Right ventricle myocardium inferior (tissue), 1 donor: ENCODE measurements around the gene ITGB4. TPM values are rescaled to one million over a fixed set of nuclear protein-coding genes. Genes with fewer than 3 reads are reported as not detected.

Experiments used
- ATAC-seq: fragments of 200-7000 bp; cut with Tn5 transposase; one replicate; pipeline ENCODE4 v1.9.1; 2020; ENCODE audit warnings: mild to moderate bottlenecking, moderate library complexity
- DNase-seq: peaks from one replicate; pipeline ENCODE4 v3.0.0; 2021; ENCODE audit errors: missing footprints
- intact Hi-C: fragments of 100-400 bp; cut with DNase I; formaldehyde crosslinking; loops from one replicate; pipeline ENCODE4 v1.11.0; 2022
- total RNA-seq: library from RNA; stranded (reverse); fragmentation: NEBNext Ultra II Directional; extraction: Animal tissue kit (Norgen Biotek cat#: 25700); gene quantifications from one replicate; pipeline ENCODE4 v1.2.1, GENCODE V29; 2021
- donor health status: DM: no; HTN: yes; CAD: no; lungs with severe emphysema.

Gene ITGB4
- total RNA-seq, 1 donor from 2014 or later: 7.5 TPM

DNA sequence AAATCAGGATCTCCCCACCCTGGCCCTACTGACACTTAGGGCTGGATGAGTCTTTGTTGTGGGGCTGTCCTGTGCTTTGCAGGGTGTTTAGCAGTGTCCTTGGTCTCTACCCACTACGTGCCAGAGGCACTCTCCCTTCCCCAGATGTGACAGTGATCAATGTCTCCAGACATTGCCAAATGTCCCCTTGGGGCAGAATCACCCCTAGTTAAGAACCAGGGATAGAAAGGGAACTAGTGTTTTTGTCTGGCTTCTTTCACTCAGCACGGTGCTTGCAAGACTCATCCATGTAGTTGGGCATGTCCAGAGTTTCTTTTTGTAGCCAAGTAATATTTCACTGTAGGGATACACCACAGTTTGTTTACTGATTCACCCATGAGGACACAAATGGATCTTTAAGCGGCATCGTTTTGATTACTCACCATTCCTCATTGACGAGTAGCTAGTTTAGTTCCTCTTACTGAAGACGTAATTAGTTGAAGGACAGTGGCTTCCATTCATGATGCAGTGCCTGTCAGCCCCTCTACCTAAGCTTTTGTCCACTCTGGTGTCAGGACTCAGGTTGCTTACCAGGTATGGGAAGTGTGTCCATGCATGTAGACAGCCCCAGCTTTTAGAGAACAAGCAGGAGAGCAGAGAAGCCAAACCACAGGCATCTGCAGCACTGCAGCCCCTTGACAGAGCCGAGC lies 26.0 kb upstream of the ITGB4 start:
- DNase-seq (no peak), ATAC-seq (no peak)
- intact Hi-C loops: loop anchor here (2.0 kb wide), 1 partner anchor 60 kb away; no protein-coding TSS in a partner anchor

DNA sequence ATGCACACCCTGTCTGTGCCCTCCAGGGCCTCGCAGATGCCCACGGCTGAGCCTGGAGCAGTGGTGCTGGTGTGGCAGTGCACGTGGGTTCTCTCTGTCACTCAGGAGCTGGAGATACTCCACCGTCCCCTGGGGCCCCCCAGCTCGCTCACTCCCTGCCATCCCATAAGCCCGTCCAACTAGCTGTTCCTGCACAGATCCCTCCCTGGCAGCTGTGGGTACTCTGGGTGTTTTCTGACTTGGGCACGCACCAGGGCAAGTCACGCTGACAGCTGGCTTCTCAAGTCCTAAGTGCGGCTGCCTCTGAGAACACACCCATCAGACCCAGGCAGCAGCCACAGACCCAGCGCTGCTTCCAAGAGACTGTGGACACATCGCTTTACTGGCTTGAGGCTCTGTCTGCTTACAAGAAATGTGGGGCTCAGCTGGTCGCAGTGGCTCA lies 25.4 kb upstream of the ITGB4 start:
- intact Hi-C loops: loop anchor here (2.0 kb wide), 1 partner anchor 61 kb away; no protein-coding TSS in a partner anchor
- DNase-seq (no peak), ATAC-seq (peak; percentile 72)

DNA sequence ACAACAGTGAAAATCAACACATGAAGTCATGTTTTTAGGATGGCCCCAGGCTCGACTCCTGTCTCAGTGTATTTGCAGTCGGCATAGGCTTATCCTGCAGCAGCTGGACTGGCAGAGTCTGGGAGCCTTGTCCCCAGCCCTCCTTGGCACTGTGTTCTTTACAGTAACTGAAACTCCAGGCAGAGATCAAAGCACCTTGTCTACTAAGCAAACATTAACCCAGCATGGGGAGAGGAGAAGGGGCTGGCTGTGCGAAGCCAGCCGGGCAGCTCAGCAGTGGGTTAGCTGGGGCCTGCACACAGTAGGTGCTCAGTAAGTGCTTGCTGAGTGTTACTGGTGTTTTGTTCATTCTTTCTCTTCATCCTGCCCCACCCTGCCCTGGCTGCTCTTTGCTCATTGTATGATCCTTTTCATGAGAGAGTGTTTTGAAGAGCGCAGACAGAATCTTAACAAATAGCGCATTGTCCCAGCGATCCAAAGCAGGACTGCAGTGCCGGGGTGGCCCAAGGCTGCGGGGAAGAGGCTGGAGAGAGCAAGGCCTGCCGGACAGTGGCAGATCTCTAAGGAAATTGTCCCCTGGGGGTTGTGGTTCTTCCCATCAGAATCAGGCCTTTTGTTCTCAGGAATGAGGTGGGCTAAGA lies 23.5 kb upstream of the ITGB4 start:
- peak; percentile 54 for DNase-seq
- peak; percentile 18 for ATAC-seq
- intact Hi-C loops: no loop called here

DNA sequence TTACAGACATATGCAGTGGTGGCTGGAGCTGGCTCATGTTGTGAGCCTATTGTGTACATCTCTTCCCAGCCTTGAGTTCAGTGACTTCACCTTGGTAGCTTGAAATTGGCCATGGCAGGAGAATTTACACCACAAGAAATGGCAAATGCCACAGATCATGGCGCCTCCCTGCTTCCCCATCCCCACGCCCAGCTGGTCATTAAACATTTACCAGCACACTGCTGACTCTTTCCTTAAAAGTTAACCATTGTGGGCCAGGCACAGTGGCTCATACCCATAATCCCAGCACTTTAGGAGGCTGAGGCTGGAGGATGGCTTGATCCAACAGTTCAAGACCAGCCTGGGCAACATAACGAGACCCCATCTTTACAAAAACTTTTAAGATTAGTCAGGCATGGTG lies 22.6 kb upstream of the ITGB4 start:
- intact Hi-C loops: no loop called here
- ATAC-seq (no peak), DNase-seq (no peak)

DNA sequence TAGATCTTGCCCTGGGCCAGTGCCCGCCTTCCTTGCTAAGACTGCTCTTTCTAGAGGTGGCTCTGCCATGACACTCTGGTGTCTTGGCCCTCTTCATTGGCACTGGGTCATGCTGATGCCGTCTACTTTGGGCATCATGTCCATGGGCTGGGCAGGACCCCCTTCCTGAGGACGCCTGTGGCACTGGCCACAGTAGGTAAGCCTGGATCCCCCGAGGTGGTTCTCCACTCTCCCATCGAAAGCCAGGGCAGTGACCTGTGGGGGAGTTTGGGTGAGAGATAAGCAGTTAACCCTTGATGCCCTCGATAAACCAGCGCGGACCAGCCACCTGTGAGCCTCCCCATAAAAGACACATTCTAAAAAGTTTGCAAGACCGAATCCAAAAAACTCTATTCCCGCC lies 20.0 kb upstream of the ITGB4 start:
- no peak for ATAC-seq

DNA sequence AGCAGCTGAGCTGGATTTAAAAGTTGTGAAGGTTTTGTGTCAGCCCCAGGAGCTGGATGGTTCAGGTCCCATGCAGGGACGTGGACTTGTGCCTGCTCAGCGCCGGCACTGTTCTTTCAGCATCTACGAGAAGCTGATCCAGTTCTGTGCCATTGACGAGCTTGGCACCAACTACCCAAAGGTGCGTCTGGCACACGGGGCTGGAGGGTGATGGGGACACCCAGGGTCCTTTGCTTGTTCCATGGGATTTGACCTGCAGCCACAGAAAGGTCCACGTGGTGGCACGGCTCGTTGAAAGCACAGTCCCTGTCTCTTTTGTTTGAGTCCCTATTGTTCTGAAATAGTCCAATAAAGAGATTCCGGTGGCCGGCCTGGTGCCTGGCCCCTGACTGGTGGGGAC lies 18.1 kb upstream of the ITGB4 start:
- intact Hi-C loops: no loop called here
- DNase-seq: no peak
- no peak for ATAC-seq

More for the DNA sequence above, 20.0 kb upstream of the ITGB4 start:
- intact Hi-C loops: no loop called here
- DNase-seq: peak; percentile 16

DNA sequence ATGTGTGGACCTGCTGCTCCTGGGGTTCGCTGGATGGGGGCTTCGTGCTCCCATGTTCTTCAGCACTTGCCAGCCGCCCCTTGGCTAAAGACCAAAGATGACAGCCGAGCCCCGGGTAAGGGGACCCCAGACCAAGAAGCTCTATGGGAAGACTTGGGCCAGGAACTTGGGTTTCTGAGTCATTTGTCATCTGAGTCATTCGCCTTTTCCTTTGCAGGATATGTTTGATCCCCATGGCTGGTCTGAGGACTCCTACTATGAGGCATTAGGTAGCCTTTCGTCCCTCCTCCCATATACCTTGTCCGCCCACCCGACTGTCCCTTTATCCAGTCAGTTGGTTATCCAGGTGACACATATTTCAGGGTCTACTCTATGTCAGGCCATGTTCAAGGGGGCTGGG lies 17.7 kb upstream of the ITGB4 start:
- ATAC-seq (no peak), DNase-seq (peak; percentile 4)
- intact Hi-C loops: no loop called here

DNA sequence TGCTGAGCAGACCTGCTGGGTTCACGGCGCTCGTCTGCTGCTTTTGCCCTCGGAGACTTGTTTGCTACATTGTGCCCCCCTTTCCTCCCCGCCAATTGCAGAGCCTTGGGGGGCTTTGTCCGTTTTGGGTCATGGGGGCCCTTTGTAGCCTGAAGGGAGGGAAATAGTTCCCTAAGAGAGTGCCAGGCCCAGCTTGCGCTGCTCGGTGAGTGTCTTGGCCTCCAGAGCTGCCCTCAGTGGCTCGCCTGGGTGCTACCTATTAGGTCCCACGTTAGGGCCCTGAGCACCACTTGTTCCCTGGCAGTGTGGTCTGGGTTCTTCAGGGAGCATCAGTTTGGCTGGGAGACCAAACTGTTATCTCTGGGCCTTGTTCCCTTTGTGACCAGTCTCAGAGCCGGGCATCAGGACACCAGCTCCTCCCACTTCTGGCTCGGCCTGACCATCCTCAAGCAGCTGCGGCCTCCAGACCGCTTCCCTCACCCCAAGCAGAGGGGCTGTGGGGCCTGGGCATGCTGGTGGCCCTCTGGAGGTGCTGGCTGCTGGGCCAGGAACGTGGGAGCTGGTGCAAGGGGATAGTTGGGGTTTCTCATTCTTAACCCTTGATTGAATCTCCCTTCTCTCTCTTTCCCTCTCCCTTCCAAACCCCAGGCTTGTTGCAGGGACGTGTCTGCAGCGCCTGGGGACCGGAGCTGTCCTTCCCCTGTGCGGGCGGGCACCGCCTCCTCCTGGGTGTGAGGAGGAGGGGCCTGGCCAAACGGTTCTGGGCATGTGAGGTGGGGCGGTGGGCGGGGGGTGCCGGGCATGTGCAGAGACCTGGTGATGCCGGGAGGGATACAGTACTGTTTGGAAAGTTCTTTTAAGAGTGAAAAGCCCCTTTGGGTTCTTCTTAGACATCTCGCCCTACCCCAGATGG lies 16.0 kb upstream of the ITGB4 start:
- ATAC-seq (peak; percentile 66), DNase-seq (peak; percentile 63)
- intact Hi-C loops: no loop called here

DNA sequence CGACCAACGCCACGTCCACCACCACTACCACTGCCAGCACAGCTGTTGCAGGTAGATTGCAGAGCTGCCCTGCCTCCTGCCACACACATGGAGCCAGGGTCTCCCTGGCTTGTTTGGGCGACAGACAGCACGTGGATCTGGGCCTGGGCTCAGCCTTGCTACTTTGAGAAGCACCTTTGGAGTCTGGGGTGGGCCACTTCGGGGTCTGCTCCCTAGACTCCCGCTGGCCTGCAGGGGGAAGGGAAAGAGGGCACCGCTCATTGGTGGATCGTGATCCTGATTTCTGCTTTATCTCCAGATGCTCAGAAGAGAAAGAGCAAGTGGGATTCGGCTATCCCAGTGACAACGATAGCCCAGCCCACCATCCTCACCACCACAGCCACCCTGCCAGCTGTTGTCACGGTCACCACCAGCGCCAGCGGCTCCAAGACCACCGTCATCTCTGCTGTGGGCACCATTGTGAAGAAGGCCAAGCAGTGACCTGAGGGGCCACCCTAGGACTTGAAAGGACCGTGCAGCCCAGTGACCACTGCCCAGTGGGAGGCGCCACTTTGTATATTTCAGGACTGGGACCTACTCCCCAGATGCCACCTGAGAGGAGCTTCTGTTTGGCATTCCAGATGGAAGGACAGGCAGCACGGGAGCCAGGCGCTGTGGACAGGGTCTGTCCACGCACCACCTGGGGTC lies 15.1 kb upstream of the ITGB4 start:
- DNase-seq: peak; percentile 49
- intact Hi-C loops: no loop called here

DNA sequence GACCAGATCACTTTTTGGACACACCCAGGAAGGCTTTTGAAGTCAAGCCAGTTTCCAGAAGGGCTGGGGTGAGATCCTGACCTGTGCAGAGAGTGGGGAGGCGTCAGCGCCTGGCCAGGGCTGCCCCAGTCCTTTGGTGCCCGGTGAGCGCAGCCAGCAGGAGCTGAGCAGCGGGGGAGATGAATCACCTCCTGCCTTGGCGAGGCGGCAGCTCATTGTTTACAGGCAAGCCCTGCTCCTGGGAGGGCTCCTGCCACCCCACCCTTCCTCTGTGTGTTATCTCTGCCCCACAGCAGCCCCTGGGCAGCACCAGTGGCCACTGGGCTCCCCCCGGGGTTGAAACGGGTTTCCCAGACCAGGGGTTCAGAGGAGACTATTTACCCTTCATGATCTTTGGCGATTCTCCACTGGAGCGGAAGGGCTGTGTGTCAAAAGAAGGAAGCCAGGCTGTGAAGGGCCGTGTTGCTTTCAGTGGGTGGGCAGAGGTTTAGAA lies 14.1 kb upstream of the ITGB4 start:
- DNase-seq: peak; percentile 76
- intact Hi-C loops: no loop called here
- peak; percentile 38 for ATAC-seq

More for the DNA sequence above, 15.1 kb upstream of the ITGB4 start:
- no peak for ATAC-seq

DNA sequence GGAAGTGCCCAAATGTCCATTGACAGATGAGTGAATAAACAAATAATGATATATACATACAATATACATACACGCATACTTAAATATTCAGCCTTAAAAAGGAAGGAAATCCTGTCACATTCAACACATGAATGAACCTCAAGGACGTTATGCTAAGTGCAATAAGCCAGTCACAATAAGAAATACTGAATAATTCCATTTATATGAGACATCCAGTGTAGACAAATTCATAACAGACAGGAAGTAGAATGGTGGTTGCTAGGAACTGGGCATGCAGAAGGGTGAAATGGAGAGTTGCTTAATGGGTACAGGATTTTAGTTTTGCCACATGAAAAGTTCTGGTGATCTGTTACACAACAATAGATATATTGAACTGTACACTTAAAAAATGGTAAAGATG lies 8.8 kb upstream of the ITGB4 start:
- ATAC-seq (no peak), DNase-seq (no peak)
- intact Hi-C loops: no loop called here

DNA sequence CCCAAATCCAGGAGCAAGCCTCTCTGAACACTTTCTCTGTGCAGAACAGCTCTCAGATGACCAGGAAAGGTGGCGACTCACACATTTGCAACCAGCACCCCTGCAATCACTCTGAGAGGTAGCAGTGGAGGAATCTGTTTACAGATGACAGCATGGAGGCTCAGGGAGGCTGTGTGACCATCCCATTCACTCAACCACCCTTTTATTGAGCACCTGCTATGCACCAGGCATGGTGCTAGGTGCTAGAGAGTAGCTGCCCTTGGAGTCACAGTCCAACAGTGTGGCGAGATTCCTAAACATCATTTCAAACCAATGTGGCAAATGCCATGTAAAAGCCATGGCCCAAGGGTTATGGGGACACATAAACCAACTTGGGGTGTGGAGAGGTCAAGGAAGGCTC lies 1.5 kb upstream of the ITGB4 start:
- DNase-seq (peak; percentile 1), ATAC-seq (no peak)
- intact Hi-C loops: no loop called here

DNA sequence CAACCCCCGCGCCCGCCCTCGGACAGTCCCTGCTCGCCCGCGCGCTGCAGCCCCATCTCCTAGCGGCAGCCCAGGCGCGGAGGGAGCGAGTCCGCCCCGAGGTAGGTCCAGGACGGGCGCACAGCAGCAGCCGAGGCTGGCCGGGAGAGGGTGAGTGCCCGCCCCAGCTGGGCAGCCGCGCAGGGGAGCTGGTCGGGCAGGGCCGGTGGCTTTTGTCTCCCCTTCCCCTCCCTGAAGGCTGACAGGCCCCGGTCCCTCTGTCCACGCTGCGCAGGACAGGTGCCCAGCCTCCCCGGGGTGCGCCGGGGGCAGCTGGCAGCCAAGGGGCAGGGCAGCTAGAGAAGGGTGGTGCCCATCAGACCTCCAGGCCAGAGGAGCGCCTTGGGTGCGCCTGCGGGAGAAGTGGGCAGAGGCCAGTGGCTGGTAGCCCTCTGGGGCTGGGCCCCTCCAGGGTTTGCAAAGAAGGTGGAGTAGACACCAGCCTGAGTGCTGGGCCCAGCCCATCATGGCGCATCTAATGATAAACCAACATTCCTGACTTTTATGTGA lies 278 bp downstream of the ITGB4 start:
- intact Hi-C loops: no loop called here
- ATAC-seq: peak; percentile 14

DNA sequence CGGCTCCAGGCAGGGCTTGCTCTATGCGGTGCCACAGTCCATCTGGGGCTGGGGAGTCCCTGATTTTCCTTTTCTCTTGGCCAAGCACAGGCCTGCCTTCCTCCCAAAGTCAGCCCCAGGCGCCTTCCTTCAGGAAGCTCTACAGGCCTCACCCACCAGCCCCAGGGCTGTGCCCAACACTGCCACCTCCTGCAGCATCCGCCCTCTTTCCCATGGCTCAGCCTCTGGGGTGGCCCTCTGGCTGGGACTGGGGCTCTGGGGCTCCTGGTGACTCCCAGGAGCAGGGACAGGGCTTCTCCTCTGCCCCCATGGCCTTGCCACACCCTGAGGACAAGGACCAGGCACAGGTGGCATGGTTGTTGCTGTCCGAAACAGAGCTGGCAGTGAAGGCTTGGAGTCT lies 817 bp downstream of the ITGB4 start:
- DNase-seq: peak; percentile 34
- intact Hi-C loops: no loop called here
- ATAC-seq: no peak

More for the DNA sequence above, 278 bp downstream of the ITGB4 start:
- DNase-seq: peak; percentile 65

DNA sequence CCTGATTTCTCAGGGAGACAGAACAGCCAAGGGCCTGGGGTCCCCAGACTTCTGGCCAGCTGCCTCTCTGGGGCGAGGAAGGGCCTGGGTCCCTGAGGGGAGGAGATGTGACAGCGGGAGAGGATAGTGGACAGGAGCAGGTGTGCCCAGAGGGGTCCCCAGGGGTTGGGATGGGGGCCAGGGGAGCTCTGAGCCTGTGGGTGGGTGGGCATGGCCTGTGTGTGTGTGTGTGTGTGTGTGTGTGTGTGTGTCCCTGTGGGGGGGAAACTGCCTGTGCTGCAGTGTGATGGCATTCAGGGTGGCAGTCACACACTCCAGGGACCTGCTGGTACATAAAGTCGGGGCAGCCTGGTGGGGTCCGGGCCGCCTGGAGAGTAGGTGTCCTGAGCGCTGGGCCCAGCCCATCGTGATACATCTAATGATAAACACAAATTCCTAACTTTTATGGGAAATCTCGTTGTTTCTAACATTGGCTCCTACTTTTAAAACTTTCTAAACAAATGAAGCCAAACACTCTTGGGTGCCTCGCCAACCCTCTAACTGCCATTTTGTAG lies 1.4 kb downstream of the ITGB4 start:
- no peak for ATAC-seq
- peak; percentile 17 for DNase-seq
- intact Hi-C loops: no loop called here

DNA sequence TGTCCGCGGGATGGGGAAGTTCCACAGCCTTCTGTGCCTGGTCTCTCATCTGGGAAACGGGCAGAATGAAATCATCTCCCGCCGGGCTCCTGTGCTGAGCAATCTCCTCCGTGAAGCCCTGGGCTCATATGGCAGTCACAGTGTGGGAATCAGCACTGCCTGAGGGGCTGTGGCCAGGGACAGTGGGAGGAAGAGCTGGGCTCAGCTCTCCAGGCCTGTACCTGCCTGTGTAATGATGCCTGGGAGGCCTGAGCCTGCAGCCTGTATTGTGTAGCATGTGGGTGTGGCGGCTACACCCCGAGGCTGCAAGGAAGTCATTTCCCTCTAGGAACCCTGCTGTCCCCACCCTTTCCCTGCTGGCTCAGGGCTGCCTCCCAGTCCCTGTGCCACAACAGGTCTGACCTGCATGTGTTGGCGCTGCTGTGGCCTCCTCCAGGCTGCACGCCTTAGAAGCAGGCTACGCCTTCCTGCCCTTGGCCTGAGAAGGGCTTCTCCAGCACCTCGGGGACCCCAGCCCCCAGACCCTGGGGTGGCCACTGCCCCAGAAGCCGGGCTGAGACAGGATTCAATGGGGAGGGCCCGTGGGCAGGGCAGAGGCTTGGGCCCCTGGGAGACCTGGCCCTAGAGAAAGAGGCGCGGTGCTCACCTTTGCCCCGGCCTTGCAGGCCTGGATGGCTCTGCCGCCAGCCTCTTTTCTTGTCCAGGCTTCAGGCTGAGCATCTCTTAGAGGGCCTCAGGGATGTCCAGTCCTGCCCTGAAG lies 2.1 kb downstream of the ITGB4 start:
- peak; percentile 56 for DNase-seq
- intact Hi-C loops: no loop called here
- peak; percentile 26 for ATAC-seq
